ENCODE data around the gene SEZ6. TPM values are rescaled to one million over a fixed set of nuclear protein-coding genes. Genes with fewer than 3 reads are reported as not detected.

The SEZ6 gene
- total RNA-seq, 1 donor from 2014 or later = not detected

GRCh38 chr17:28992185-28992584, 13.6 kb downstream of the SEZ6 start:
- Mint-ChIP-seq H3K27ac (no peak overlapping the region), H3K9me3 (no peaks in the 10 kb centered on the region), H3K36me3 (no peaks in the 10 kb centered on the region), H3K4me3 (no peak overlapping the region), H3K4me1 (peaks cover 1% of the 10 kb centered on the region), H3K27me3 (ENCODE audit: low read depth) (peaks cover 40% of the 10 kb centered on the region)
- TF ChIP-seq CTCF (IDR thresholded peaks at IDR 0.05; ENCODE audit: unreplicated experiment) = no peak
- no peak for DNase-seq (ENCODE audit: low spot score in 2 of 2, unreplicated experiment in 2 of 2)

GRCh38 chr17:28991779-28992178, 14.1 kb downstream of the SEZ6 start:
- no peak for DNase-seq (ENCODE audit: low spot score in 2 of 2, unreplicated experiment in 2 of 2)
- Mint-ChIP-seq H3K36me3 (no peaks in the 10 kb centered on the region), H3K27ac (no peak overlapping the region)

DNA sequence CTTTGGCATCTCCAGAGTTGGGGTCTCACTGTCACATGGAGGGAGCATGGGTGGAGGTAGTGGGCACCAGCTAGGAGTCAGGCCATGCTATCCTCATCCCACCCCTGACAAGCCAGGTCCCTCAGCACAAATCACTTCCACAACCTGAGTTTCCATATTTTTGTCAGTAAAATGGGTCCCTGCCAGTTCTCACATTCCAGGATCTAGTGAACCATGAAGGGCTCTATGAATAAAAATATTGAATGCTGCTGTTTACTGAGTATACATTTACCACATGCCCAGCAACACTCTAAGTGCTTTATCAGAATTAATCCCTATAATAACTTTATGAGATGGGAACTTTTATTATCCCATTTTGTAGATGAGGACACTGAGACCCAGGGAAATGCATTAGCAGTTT, 16.8 kb downstream of the SEZ6 start:
- TF ChIP-seq CTCF (IDR thresholded peaks at IDR 0.05; ENCODE audit: unreplicated experiment) = no peak
- no peaks in the 10 kb centered on the region for H3K9me3 Mint-ChIP-seq
- H3K27ac Mint-ChIP-seq = no peak overlapping the region
- peaks cover 57% of the 10 kb centered on the region for H3K27me3 Mint-ChIP-seq (ENCODE audit: low read depth)
- peaks cover 6% of the 10 kb centered on the region for H3K4me1 Mint-ChIP-seq
- DNase-seq (ENCODE audit: low spot score in 2 of 2, unreplicated experiment in 2 of 2) = no peak
- no peak overlapping the region for H3K4me3 Mint-ChIP-seq
- no peaks in the 10 kb centered on the region for H3K36me3 Mint-ChIP-seq

More at GRCh38 chr17:28991779-28992178, 14.1 kb downstream of the SEZ6 start:
- H3K9me3 Mint-ChIP-seq = no peaks in the 10 kb centered on the region
- peaks cover 2% of the 10 kb centered on the region for H3K4me1 Mint-ChIP-seq
- H3K27me3 Mint-ChIP-seq (ENCODE audit: low read depth) = peaks cover 38% of the 10 kb centered on the region
- no peak overlapping the region for H3K4me3 Mint-ChIP-seq
- no peak for TF ChIP-seq CTCF (IDR thresholded peaks at IDR 0.05; ENCODE audit: unreplicated experiment)

GRCh38 chr17:28988475-28988874, 17.4 kb downstream of the SEZ6 start:
- TF ChIP-seq CTCF (IDR thresholded peaks at IDR 0.05; ENCODE audit: unreplicated experiment) = no peak
- Mint-ChIP-seq H3K27me3 (ENCODE audit: low read depth) (peaks cover 61% of the 10 kb centered on the region), H3K27ac (no peak overlapping the region), H3K4me1 (peaks cover 6% of the 10 kb centered on the region), H3K36me3 (no peaks in the 10 kb centered on the region), H3K4me3 (no peak overlapping the region), H3K9me3 (no peaks in the 10 kb centered on the region)
- DNase-seq (ENCODE audit: low spot score in 2 of 2, unreplicated experiment in 2 of 2) = no peak

DNA sequence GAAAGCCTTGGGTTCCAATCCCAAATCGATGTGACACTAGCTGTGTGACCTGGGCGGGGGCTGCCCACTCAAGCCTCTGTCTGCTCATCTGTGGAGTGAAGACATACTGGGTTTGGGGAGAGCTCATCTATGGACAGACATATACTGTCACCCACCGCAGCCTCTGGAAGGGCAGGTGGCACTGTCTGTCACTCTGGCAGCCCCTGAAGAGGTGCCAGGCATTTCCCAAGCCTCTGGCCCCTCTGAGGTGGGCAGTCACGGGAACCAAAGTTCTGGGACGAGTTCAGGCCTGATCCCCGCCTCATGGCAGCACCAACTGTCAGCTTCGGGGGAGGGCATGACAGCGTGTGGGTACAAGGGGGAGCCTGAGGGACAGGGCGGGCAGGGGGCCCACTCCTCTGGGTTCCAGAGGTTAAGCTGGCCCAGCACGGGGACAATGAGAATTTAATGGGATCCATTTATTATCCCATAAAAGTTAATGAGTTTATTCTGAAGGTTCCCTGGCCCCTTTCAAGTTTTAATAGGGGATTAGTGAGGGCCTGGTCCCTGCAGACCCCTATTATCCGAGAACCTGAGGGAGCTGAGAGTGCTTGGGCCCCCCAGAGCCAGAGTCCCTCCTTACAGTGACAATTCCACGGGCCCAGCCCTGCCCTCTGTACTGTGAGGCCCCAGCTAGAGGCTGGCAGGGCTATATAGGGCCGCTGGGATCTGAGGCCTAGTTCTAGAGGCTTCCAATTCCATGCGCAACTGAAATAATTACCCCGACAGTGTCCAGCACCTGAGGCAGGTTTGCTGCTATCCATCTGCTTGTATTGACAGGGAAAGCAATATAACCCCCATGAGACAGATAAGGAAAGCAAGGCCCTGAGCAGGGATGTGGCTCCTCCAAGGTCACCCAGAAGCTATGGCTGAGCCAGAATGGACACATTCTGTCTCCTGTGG, 18.8 kb downstream of the SEZ6 start:
- TF ChIP-seq CTCF (IDR thresholded peaks at IDR 0.05; ENCODE audit: unreplicated experiment) = no peak
- no peaks in the 10 kb centered on the region for H3K9me3 Mint-ChIP-seq
- no peak overlapping the region for H3K4me3 Mint-ChIP-seq
- no peaks in the 10 kb centered on the region for H3K36me3 Mint-ChIP-seq
- H3K27me3 Mint-ChIP-seq (ENCODE audit: low read depth) = peaks cover 66% of the 10 kb centered on the region
- no peak overlapping the region for H3K27ac Mint-ChIP-seq
- no peak for DNase-seq (ENCODE audit: low spot score in 2 of 2, unreplicated experiment in 2 of 2)
- H3K4me1 Mint-ChIP-seq = peaks cover 6% of the 10 kb centered on the region
